Breast epithelium (tissue), 4 donors: ENCODE measurements around the gene ZNF184. TPM values are rescaled to one million over a fixed set of nuclear protein-coding genes. Genes with fewer than 3 reads are reported as not detected.
A peak's percentile ranks its signal among the peaks of the same experiment; 100 is the strongest.

Source experiments
- DNase-seq, 2 donors: peaks; one replicate each; pipeline ENCODE4 v3.0.0-alpha.2; 2019; ENCODE audit warnings: low spot score in 2 of 2
- H3K27ac ChIP-seq, 2 donors: fragments of 200-600 bp; sonication (generic) in 1 of 2; one replicate each; pipeline ENCODE4 v1.5.1; 2016 to 2019; ENCODE audit warnings: mild to moderate bottlenecking in 1 of 2
- H3K27me3 ChIP-seq, 2 donors: fragments of 200-600 bp; sonication (generic) in 1 of 2; one replicate each; pipeline versions ENCODE4 v1.5.1 to v1.6.0; 2017 to 2019; ENCODE audit warnings: control low read depth in 1 of 2, mild to moderate bottlenecking in 1 of 2
- H3K36me3 ChIP-seq: fragments of 200-600 bp; one replicate; pipeline ENCODE4 v1.5.1; 2019
- H3K4me1 ChIP-seq, 2 donors: fragments of 200-600 bp; sonication (generic); one replicate each; pipeline ENCODE4 v1.5.1; 2016 to 2019; ENCODE audit warnings: control low read depth in 1 of 2
- H3K4me3 ChIP-seq, 3 donors: fragments of 200-600 bp; sonication (generic); 1 replicate in 2 of 3; 2 replicates in 1 of 3; pipeline ENCODE4 v1.5.1; 2016 to 2019; ENCODE audit warnings: mild to moderate bottlenecking in 3 of 3, moderate library complexity in 2 of 3
- H3K9me3 ChIP-seq, 2 donors: fragments of 200-600 bp; sonication (generic) in 1 of 2; one replicate each; pipeline ENCODE4 v1.5.1; 2016 to 2019; ENCODE audit warnings: control low read depth in 1 of 2
- CTCF ChIP-seq, 3 donors: fragments of 450-650 bp; IDR thresholded peaks; one replicate each; pipeline ENCODE4 v1.5.1; 2016 to 2017; ENCODE audit warnings: antibody characterized with exemption in 3 of 3, mild to moderate bottlenecking in 3 of 3, moderate library complexity in 3 of 3
- POLR2A ChIP-seq: fragments of 450-650 bp; IDR thresholded peaks from one replicate; pipeline ENCODE4 v1.6.1; 2016; ENCODE audit warnings: antibody characterized with exemption, mild to moderate bottlenecking, moderate library complexity
- POLR2AphosphoS5 ChIP-seq, 3 donors: sonication (generic); formaldehyde crosslinking; IDR thresholded peaks; one replicate each; pipeline ENCODE4 v1.6.1; 2017; ENCODE audit warnings: antibody characterized with exemption in 3 of 3
- intact Hi-C: fragments of 100-400 bp; cut with DNase I; formaldehyde crosslinking; loops from one replicate; pipeline ENCODE4 v1.15.1; 2023; ENCODE audit warnings: low total_unique reads
- total RNA-seq, 3 donors: library from RNA; depleted of rRNA; stranded (reverse); fragments of >200 nt; gene quantifications; one replicate each; pipeline ENCODE4 v1.1.0, GENCODE V29; 2016

The ZNF184 gene
- total RNA-seq, 3 donors from 2014 or later = 3.8 to 13.3 (median 9.2) TPM

GRCh38 chr6:27514906-27515495 is 42.1 kb upstream of the ZNF184 start:
- Histone ChIP-seq H3K36me3 (no peaks in the 10 kb centered on the region), H3K4me3 (peak overlapping the region in 1 of 3 donors; percentile 50), H3K27ac (no peak overlapping the region), H3K27me3 (peaks cover 0 to 39% of the 10 kb centered on the region in 2 donors), H3K9me3 (no peaks in the 10 kb centered on the region), H3K4me1 (no peaks in the 10 kb centered on the region)
- intact Hi-C loops = no loop called here
- TF ChIP-seq POLR2AphosphoS5 (IDR thresholded peaks at IDR 0.05) (no peak), POLR2A (no peak), CTCF (IDR thresholded peaks at IDR 0.05) (no peak)
- no peak for DNase-seq

GRCh38 chr6:27512525-27512924 is 39.6 kb upstream of the ZNF184 start:
- H3K4me1 ChIP-seq = no peaks in the 10 kb centered on the region
- no peaks in the 10 kb centered on the region for H3K9me3 ChIP-seq
- H3K4me3 ChIP-seq = no peak overlapping the region
- intact Hi-C loops = no loop called here
- H3K27me3 ChIP-seq = peaks cover 0 to 45% of the 10 kb centered on the region in 2 donors
- no peak for TF ChIP-seq CTCF (IDR thresholded peaks at IDR 0.05)
- no peak for TF ChIP-seq POLR2AphosphoS5 (IDR thresholded peaks at IDR 0.05)
- no peak for TF ChIP-seq POLR2A
- DNase-seq = no peak
- no peak overlapping the region for H3K27ac ChIP-seq
- H3K36me3 ChIP-seq = no peaks in the 10 kb centered on the region

GRCh38 chr6:27507041-27507956 is 34.4 kb upstream of the ZNF184 start:
- Histone ChIP-seq H3K4me1 (no peaks in the 10 kb centered on the region), H3K4me3 (no peak overlapping the region), H3K27ac (no peak overlapping the region), H3K36me3 (no peaks in the 10 kb centered on the region), H3K9me3 (no peaks in the 10 kb centered on the region), H3K27me3 (peaks cover 0 to 21% of the 10 kb centered on the region in 2 donors)
- TF ChIP-seq POLR2AphosphoS5 (IDR thresholded peaks at IDR 0.05) (no peak), POLR2A (no peak), CTCF (IDR thresholded peaks at IDR 0.05) (no peak)
- no peak for DNase-seq
- intact Hi-C loops = no loop called here

GRCh38 chr6:27505209-27506027 is 32.5 kb upstream of the ZNF184 start:
- TF ChIP-seq POLR2A (no peak), CTCF (IDR thresholded peaks at IDR 0.05) (no peak), POLR2AphosphoS5 (IDR thresholded peaks at IDR 0.05) (peak in 1 of 3 donors; percentile 31)
- H3K27ac ChIP-seq = peak overlapping the region in 1 of 2 donors; percentile 5

More at GRCh38 chr6:27505209-27506027, 32.5 kb upstream of the ZNF184 start:
- H3K4me1 ChIP-seq = no peaks in the 10 kb centered on the region
- peaks cover 0 to 14% of the 10 kb centered on the region in 2 donors for H3K27me3 ChIP-seq
- H3K9me3 ChIP-seq = no peaks in the 10 kb centered on the region
- H3K4me3 ChIP-seq = no peak overlapping the region
- peak; percentile 62 to 81 for DNase-seq
- no peaks in the 10 kb centered on the region for H3K36me3 ChIP-seq
- intact Hi-C loops = no loop called here
